Posterior cingulate gyrus (tissue), 11 donors: ENCODE results near the gene LKAAEAR1.

Source experiments
- DNase-seq, 10 donors: peaks; one replicate each; pipeline versions ENCODE4 v3.0.0 to v3.0.0-alpha.2; 2020 to 2021; ENCODE audit warnings: mixed read lengths in 3 of 10
- intact Hi-C: fragments of 100-400 bp; cut with DNase I; formaldehyde crosslinking; loops from one replicate; pipeline ENCODE4 v1.15.1; 2023

Gene LKAAEAR1

GRCh38 chr20:64042054-64042781 is 42.0 kb downstream of the LKAAEAR1 start:
- intact Hi-C loops = no loop called here
- DNase-seq = no peak

DNA sequence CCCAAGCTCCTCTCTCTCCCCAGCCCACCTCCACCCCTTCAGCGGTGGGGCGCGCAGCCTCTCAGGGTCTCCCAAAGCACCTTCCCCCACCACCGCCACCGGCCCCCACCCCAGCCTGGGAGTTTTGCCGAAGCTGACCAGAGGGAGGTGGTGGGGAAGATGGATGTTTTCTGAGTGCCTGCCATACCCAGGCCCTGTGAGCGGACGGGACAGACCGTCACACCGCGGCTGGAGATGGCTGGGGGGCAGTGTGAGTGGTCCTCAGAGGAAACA is 42.5 kb downstream of the LKAAEAR1 start:
- intact Hi-C loops = no loop called here
- DNase-seq = no peak

DNA sequence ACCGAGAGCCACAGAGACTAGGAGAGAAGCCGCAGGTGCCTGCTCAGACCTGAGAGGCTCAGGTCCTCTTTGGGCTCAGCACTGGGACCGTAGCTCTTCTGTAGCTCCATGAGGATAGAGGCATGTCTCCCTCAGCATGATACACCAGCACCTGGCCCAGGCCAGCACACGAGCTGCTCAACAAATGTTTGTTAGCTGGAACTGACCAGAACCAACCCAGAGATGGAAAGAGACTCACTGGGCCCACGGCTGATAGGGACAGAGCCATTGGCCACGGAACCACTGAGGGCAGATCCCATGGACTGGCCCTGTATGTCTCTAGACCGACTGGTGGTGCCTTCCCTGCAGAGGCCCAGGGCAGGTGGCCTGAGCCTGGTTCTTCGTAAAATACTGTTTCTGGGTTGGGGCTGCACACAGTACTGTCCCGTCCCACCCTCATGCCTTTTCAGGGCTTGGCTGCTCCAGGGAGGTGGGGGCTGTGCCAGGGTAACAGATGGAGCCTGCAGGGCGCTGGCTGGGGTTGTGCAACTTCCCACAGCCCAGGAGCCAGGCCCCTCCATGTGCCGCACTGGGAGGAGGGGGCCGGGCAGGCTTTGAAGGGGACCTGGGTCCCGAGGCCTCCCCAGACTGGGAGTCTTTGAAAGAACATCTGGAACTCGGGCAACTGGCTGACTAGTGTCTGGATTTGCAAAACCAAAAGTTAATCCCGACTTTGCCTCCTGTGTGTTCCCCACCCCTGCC is 43.0 kb downstream of the LKAAEAR1 start:
- intact Hi-C loops = no loop called here
- no peak for DNase-seq

DNA sequence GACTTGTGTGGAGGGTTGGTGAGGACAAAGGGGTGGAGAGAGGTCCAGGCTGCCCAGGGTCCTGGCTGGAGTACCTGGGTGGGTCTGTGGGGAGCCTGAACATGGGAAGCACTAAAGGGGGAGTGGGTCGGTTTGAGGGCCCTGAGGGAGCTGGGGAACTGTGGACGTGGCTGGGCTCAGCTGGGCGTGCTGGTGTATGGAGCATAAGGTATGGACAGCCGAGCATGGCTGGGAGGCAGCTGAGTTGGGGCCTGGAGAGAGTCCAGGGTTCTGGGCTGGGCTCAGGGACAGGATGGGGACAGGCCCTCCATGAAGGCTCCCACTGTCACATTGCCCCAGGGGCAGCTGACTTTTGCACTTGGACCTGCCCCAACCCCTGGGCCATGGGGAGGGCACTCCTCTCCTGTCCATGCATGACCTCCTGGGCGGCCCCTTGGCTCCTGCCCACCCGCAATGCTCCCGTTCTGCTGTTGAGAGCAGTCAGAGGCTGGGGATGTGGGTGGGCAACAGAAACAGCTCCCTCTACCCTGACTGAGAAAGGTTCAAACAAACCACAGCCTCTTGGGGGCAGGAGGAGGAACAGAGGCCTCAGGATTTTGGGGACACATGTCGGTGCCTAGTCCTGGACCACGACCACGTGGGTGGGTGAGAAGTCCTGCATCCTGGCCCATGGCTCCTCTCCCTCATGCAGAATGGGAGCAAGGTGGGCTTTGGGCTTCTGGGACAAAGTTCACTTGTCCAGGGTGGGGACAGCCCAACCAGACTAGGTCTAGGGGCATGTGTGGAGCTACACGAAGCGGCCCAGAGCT is 43.8 kb downstream of the LKAAEAR1 start:
- intact Hi-C loops = no loop called here
- DNase-seq = no peak

DNA sequence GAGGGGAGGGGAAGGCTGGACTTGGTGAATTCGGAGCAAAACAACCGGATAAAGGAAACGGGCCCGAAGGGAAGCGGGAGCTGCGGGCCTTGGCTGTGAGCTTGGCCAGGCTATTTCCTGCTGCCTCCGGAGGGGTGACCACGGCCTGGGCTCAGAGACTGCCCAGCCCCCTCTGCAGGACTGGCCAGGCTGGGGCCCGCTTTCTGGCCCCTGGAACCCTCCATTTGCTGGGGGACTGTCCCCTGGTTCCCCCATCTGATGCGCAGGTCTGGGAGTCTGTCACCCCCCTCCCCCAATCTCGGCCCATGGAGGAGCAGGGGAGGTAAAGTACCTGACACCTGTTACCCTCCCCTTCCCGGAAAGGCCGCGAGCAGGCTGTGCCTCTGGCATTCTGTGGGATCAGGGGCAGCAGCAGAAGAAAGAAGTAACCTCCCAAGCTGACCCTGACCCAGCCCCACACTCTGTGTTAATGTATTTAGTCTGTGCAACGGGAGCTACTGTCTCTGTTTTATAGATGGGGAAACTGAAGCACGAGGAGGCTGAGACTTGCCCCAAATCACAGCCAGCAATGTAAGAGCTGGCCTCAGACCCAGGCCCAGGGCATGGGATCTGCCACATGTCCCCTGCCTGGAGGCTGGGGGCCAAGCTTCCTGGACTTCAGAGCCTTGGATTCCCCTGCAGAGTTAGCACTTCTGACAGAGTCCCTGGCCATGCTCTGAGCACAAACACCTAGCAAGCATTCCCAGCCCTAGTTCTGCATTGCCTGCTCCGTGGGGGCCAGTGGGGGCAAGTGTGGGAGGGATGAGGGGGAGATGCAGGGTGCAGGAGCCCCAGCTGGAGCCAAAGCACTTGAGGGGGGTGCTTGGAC is 44.7 kb downstream of the LKAAEAR1 start:
- no peak for DNase-seq
- intact Hi-C loops = no loop called here

DNA sequence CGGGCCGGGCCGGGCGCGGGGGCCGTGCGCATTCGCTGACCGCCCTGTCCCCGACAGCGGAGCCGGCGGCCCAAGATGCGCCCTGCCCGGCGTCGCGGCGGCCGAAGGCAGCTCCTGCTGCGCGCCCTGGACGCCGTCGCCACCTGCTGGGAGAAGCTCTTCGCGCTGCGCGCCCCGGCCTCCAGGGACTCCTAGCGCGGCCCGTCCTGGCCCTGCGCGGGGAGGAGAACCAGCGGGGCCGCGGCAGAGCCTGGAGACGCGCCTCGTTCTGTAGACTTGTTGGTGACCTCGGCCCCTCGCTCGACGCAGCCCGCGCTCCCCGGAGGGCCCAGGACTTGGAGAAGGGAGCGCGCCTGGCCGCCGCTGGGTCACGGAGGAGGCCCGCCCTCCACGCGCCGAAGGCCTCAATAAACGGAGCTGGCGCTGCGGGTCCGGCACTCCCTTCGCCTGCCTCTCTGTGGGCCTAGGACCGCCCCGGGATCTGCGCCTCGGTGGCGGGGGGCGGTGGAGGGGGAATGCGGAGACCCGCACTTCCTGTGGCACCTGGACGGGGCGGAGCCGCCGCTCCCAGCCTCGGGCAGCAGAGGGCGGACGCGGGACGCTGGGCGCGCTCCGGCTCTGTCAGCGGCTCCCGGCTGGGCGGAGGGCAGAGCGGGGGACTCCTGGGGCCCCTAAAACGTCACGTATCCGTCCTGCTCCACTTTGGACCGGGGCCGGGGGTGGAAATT is 45.5 kb downstream of the LKAAEAR1 start:
- peak in 6 of 10 donors; percentile 28 to 92 (median 46) for DNase-seq
- intact Hi-C loops = no loop called here

DNA sequence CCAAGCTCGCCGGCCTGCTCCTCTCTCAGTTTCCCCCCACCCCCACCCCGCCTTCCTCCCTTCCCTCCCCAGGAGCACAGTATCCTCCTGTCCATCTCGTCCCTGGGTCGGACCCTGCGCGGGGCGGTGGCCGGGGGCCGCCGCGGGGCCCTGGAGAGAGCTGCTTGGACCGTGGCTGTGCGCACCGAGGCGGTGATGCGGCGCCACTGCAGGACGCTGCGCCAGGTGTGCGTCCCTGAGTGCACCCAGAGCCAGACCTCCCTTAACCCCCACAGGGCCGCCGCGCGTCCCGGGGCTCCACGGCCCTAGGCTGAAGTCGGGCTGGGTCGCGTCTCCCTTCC is 46.0 kb downstream of the LKAAEAR1 start:
- intact Hi-C loops = no loop called here

GRCh38 chr20:64037498-64038213 is 46.5 kb downstream of the LKAAEAR1 start:
- intact Hi-C loops = no loop called here
- DNase-seq = no peak

More for the DNA sequence above, 46.0 kb downstream of the LKAAEAR1 start:
- no peak for DNase-seq

GRCh38 chr20:64037199-64037497 is 47.0 kb downstream of the LKAAEAR1 start:
- no peak for DNase-seq
- intact Hi-C loops = no loop called here

- intact Hi-C loops = no loop called here
- DNase-seq = no peak
These were observed 47.6 kb downstream of the LKAAEAR1 start for GRCh38 chr20:64036346-64037198.

DNA sequence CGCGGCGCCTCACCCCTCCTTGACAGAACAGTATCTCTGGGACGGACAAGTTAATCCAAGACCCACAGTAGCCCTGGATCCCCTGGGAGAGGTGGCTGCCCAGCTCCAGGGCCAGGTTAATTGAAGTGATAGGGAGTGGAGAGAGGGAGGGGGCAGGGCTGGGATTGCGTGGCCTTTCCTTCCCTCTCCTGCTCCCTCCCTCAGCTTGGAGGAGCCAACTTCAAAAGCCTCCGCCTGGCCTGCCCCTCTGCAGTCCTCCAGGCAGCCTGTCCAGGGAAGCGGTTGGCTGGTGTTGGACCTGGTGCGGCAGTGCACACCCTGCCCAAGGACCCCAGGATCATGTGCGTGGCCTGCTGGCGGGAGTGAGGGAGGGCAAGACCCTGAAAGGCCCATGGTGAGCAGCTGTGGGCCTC is 48.3 kb downstream of the LKAAEAR1 start, which contains the start of gene C20orf204:
Gene C20orf204, plus strand, starts transcription at position 250 of the 413 bp plus-strand sequence. Its CDS starts 142 bp downstream, at position 392.
- intact Hi-C loops = no loop called here
- DNase-seq = no peak

GRCh38 chr20:64035066-64035932 is 48.9 kb downstream of the LKAAEAR1 start:
- no peak for DNase-seq
- intact Hi-C loops = no loop called here

DNA sequence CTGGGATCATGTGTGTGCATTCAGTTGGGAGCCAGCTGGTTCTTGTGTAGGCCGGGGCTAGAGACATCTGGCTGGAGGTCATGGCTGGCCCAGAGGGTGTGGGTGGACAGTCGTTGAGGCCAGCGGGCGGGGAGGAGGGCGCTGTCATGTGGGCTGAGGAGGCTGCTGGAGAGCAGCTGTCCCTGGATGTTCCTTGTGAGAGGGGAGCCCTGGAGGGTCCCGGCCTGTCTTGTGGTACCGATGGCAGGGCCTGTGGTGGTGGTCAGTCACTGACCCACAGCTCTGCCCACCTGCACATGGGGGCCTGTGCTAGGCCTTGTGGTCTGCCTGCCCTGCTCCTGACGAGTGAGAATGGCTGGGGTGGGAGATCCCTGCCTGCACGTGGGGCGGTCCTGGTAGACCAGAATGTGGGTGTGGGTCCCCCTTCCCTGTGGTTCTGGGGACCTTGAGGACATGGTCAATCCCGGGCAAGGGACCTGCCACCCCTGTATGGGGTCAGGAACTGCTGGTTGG is 50.2 kb downstream of the LKAAEAR1 start:
- intact Hi-C loops = no loop called here
- no peak for DNase-seq
